Measurements from ENCODE around the gene ADAM23.
"Not testable (repeated sequence)": the region's sequence is repeated elsewhere in the genome, so short reads cannot be mapped to it uniquely, and the experiment has no call there.

ADAM23 gene, protein sequence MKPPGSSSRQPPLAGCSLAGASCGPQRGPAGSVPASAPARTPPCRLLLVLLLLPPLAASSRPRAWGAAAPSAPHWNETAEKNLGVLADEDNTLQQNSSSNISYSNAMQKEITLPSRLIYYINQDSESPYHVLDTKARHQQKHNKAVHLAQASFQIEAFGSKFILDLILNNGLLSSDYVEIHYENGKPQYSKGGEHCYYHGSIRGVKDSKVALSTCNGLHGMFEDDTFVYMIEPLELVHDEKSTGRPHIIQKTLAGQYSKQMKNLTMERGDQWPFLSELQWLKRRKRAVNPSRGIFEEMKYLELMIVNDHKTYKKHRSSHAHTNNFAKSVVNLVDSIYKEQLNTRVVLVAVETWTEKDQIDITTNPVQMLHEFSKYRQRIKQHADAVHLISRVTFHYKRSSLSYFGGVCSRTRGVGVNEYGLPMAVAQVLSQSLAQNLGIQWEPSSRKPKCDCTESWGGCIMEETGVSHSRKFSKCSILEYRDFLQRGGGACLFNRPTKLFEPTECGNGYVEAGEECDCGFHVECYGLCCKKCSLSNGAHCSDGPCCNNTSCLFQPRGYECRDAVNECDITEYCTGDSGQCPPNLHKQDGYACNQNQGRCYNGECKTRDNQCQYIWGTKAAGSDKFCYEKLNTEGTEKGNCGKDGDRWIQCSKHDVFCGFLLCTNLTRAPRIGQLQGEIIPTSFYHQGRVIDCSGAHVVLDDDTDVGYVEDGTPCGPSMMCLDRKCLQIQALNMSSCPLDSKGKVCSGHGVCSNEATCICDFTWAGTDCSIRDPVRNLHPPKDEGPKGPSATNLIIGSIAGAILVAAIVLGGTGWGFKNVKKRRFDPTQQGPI

DNA sequence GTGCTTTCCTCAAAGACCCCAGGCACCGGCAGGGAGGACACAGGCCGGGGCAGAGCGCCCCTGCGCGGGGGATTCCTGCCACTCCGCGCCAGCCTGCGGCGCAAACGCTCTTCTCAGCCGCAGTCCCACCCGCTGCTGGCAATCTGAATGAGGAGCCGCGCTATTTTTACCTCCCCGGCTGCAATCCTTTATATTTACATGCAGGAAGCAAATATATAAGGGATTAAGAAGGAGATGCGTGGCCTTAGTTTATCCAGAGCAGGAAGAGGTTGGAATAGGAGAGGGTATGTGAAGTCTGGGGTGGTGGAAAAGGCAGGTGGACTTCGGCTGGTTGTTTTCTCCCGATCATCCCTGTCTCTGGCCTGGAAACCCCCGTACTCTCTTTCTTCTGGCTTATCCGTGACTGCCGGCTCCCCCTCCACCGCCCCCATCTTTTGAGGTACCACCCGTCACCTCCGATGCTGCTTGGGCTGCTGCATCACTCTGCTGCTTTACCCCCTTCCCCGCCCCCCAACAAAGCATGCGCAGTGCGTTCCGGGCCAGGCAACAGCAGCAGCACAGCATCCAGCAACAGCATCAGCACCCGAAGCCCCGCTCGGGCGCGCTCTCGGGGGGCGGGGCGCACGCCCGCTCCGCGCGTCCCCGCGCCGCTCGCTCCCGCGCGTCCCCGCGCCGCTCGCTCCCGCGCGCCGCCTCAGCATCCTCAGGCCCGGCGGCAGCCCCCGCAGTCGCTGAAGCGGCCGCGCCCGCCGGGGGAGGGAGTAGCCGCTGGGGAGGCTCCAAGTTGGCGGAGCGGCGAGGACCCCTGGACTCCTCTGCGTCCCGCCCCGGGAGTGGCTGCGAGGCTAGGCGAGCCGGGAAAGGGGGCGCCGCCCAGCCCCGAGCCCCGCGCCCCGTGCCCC is at the start of gene ADAM23:
Gene ADAM23 (plus strand): TSS at position 700 of the 902 bp plus-strand sequence. CDS start 335 bp downstream, outside the sequence.
- in situ Hi-C loops (cut with HindIII; ENCODE audit: low sequenced_read_pairs), result no loop called here

DNA sequence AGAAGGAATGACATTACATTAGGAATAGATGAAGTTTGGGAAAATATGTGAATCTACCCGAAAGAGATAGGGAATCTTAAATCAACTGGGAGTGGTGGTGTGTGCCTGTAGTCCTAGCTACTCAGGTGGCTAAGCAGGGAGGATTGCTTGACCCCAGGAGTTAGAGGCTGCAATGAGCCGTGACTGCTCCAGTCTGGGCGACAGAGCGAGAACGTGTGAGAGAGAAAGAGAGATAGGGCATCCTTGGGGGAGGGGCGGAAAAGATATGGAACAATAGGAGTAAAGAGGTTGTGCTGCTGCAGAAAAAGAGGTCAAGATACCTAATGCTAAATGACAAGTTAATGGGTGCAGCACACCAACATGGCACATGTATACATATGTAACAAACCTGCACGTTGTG is 47.1 kb upstream of the ADAM23 start:
- in situ Hi-C loops (cut with HindIII; ENCODE audit: low sequenced_read_pairs), result no loop called here

DNA sequence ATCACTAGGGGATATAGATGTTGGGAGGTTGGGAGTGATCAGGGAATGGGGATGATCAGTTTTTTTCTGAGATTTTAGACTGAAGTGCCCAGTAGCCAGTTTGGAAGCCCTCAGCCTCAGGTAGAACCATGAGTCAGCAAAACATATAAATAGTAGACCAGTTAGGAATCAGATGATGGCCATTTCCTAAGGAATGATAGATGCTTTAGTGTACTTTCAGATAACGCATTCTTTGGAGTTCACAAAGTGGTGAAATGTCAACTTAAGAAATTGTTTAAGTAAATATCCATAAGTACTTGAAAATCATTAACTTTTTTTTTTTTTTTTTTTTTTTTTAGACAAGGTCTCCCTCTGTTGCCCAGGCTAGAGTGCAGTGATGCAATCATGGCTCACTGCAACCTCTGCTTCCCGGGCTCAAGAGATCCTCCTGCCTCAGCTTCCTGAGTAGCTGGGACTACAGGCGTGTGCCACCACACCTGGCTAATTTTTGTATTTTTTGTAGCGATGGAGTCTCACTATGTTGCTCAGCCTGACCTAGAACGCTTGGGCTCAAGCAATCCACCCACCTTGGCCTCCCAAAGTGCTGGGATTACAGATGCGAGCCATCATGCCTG is 40.3 kb upstream of the ADAM23 start:
- in situ Hi-C loops (cut with HindIII; ENCODE audit: low sequenced_read_pairs), result not testable (repeated sequence)

DNA sequence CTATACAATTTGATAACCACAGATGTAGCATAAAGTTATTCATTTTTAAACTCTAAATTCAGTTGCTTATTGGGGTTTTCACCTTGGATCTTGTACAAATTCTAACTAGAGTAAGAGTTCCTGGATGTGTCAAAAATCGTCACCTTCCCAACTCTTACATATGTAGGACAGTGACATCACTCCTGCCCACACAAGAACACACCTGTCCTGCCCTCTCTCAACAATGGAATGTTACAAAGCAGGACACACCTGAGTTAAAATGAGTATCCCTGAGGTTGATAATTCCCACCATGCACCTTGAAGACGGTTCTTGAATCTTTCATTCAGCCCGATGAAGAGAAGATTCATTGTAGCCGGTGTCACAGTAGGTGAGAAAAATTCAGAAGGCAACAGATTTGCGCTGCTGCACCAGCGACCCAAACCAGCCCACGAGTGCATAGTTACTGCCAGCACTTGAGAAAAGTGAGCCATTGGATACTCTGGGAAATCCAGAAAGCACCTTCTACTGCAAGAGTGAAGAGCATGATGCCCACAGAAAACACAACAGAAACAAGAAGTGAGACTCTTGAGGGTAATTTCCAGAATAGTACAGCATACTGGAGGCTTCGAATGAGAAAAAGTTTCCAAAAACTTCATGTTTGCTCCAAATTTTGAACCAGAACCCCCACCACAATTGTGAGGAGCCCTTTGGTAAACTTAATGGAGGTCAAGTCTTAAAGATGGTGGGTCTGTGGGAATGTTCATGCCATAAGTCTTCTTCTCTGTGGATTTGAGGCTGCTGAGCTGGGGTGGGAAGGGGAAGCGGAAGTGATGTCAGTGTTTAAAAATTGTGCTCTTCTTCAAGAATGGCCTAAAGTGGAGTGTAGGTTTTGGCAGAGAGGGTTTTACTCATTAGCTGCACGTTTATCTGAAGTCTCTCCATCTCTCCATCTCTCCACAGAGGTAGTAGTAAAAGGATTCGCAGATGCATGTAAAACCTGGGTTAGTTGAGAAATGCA is 34.7 kb upstream of the ADAM23 start:
- in situ Hi-C loops (cut with HindIII; ENCODE audit: low sequenced_read_pairs), result no loop called here

DNA sequence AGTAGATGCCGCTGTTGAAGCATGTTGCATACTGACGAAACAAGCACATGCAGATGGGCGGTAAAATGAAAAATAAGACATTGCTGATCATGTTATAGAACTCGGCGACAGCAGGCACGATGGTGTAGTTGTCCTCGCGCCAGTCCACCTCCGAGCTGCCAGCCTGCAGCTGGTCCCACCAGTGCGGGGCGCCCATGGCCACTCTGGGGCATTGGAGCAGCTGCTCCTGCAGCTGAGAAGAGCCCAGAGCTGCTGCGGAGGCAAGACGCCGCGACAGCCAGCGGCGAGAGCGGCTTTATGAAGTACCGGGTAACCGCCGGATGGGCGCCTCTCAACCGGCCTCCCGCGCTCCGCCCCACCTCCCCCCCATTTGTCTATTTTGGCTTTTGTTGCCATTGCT is 32.6 kb upstream of the ADAM23 start:
- in situ Hi-C loops (cut with HindIII; ENCODE audit: low sequenced_read_pairs), result no loop called here

DNA sequence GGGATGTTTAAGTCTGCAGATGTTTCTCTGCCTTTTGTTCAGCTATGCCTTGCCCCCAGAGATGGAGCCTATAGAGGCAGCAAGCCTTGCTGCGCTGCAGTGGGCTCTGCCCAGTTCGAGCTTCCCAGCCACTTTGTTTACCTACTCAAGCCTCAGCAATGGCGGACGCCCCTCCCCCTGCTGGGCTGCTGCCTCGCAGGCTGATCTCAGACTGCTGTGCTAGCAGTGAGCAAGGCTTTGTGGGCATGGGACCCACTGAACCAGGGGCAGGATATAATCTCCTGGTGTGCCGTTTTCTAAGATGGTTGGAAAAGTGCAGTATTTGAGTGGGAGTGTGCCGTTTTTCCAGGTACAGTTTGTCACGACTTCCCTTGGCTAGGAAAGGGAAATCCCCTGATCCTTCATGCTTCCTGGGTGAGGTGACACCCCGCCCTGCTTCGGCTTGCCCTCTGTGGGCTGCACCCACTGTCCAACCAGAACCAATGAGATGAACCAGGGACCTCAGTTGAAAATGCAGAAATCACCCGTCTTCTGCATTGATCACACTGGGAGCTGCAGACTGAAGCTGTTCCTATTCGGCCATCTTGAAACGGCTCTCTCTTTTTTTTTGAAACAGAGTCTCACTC is 27.6 kb upstream of the ADAM23 start:
- in situ Hi-C loops (cut with HindIII; ENCODE audit: low sequenced_read_pairs), result no loop called here

DNA sequence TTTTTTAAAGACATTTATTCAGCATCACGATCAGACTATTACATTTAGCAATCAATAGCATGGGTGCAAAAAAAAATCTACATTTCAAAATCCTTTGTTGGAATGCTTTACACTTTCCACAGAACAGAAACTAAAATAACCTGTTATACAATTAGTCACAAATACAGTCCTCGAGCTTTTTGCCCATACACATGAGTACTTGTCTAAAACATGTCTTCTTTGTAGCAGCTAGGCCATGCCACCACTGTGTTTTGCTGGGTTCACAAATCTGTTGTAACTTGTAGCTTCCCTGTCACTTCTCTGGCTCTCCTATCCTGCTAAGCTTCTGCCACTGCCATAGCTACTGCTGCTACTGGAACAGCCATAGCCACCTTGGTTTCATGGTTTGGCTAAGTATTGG is 24.4 kb upstream of the ADAM23 start:
- in situ Hi-C loops (cut with HindIII; ENCODE audit: low sequenced_read_pairs), result no loop called here

DNA sequence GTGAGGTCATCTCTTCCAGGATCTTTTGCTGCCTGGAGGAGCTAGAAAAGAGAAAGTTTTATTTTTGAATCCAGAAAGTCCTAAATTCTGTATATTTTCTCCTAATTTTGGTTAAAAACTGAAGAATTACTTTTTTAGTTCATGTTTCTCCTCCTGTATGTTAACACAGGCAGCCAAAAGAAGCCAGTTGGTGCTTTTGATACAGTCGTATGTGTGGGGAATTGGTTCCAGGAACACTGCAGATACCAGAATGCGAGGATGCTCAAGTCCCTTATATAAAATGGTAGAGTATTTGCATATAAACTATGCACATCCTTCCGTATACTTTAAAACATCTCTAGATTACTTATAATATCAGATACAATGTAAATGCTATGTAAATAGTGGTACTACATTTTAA is 22.6 kb upstream of the ADAM23 start:
- in situ Hi-C loops (cut with HindIII; ENCODE audit: low sequenced_read_pairs), result no loop called here

DNA sequence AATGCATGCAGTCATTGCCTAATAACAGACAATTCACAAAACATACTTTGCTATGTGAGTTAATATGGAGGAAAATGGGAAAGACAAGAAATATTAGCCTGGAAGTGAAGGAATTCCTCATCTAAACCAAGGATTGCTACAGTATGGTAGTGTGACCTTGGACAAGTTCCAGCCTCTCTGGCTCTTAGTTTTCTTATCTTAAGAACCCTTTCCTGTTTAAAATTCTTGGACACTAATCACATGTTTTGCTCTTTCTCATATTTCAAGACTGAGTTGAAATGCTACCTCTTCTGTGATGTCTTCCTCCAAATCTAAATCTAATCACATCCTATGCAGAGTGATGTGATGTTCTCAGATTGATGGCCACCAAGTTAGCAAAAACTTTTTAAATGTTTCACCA is 20.8 kb upstream of the ADAM23 start:
- in situ Hi-C loops (cut with HindIII; ENCODE audit: low sequenced_read_pairs), result no loop called here

DNA sequence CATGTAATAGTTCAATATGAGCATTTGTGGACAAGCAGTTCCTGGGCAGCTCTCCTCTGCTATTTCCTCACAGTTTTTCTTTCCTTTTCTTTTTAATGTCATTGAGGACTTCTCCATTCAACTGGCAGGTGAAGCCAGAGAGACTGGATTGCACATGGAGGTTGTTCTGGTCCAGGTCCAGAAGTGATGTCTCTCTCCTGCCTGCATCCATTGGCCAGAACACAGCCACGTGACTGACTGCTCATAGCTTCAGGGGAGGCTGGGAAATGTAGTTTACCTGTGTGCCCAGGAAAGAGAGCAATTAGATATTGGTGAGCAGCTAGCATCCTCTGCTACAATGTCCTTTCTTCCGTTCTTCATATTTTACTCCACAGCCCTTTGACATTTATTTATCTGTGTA is 20.2 kb upstream of the ADAM23 start:
- in situ Hi-C loops (cut with HindIII; ENCODE audit: low sequenced_read_pairs), result no loop called here

DNA sequence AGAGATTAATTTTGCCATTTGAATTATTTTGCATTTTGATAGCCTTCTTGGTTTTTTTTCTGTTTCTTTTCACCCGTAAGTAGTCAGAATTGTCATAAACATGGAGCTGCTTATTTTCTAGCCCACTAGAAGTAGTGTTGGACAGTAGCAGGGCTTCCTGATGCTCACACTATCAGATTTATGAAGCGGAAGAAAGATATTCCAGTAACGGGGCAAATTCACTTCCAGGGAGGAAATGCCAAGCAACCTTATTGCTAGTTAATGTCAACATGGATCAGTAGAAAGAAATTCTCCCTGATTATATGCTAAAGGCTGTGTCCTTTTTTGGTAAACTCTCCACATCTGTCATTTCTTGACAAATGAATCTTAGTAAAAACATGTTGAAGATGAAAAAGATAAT is 19.2 kb upstream of the ADAM23 start:
- in situ Hi-C loops (cut with HindIII; ENCODE audit: low sequenced_read_pairs), result no loop called here

DNA sequence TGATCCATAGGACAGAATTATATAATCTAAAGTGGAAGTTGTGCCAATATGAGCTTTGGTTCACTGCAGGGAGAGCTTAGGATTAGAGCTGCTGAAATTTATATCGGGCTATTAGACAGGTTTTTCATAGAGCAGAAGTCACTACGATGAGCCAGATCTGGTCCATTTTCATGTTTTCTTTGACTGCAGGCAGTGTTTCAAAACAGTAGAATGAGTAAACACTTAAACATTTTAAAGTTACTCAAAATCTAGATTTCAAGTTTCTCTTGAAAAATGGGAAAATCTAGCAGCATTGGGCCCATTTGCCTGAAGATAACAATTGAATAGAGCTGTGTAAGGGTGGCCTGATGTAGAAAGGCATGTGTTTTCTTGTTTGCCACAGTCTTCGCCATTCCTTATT is 14.5 kb upstream of the ADAM23 start:
- in situ Hi-C loops (cut with HindIII; ENCODE audit: low sequenced_read_pairs), result no loop called here

DNA sequence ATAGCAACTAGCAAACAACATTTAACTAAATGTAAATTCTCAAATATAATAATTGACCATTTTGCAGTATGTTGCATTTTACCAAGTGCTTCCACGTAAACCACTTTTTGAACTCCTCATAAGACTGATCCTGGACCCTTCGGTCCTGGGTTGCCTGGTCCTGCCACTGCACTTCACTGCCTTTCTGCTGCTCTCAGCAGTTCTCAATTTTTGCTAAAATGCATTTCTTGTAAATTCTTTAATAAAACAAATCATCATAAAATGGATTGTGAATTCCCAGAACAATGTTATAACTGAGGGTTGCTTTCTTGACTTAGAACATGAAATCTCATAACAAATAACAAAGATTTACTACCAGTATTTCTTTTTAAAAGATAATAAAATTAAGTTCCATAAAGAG is 12.9 kb upstream of the ADAM23 start:
- in situ Hi-C loops (cut with HindIII; ENCODE audit: low sequenced_read_pairs), result no loop called here

DNA sequence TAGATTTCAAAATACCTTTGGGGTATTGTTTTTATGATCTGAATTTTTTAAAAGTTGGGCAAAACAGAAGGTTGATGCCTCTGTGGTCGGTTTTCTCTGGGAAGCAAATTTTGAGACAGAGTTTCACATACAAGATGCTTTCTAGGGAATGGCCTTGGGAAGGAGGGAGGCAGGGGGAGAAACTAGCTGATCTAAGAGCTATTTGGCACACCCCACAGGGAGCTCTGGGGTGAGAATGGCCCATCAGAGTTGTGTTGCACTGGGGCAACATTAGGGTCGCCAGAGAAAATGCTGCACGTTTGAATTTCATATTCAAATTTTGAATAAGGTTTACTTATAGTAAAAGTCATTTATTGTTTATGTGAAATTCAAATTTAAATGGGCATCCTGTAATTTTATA is 11.9 kb upstream of the ADAM23 start:
- in situ Hi-C loops (cut with HindIII; ENCODE audit: low sequenced_read_pairs), result no loop called here

DNA sequence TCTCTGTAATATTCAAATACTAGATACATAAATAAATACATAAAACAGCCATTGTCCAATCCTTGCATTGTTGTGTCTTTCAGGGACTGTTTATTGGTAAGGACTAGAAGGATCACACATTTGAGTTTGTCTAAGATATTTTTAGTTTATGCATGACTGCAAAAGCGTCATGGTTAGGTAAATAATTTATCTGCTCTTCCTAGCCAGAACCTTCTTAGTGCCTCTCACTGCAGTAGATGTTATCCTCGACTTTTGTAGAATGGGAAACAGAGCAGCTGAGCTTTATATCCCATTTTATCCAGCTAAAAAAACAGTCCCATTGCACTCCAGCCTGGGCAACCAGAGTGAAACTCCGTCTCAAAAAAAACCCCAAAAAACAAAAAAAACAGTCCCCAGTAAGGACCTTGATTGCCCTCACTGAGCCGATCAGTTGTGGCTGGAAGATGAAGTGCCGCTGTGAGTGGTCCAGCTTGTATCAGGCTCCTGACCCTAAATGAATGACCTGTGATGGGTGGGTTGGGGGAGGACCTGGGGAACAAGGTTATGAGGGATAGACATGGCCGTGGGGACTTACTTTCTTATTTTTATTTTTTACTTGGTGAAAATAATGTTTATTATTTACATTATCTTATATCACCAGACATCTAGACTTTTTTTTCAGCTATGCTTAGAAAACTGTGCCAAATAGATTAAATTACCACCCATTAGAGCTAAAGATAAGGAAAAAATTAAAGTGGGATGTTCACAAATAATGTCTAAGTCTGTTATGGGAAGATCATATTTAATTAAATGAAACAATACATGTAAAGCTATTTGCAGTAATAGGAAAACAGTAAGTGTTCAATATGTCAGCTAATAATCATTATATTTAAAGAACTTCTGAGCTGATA is 10.9 kb upstream of the ADAM23 start:
- in situ Hi-C loops (cut with HindIII; ENCODE audit: low sequenced_read_pairs), result no loop called here

DNA sequence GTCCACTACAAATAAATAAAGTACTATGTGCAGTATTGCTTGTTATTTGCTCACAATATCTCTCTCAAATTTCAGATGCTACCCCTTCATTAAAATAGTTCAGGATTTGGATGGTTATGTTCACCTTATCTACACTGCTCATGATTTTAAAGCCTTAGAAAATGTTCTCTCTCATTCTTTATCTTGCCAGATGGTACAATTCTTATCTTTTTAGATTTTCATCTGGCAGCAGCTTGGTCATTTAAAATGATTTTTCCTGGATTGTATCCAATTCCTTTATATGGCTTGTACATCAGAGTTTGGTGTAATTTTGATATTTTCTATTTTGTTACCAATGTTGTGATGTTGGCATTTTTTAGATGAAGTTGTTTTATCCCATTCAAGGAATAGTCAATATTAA is 10.1 kb upstream of the ADAM23 start:
- in situ Hi-C loops (cut with HindIII; ENCODE audit: low sequenced_read_pairs), result no loop called here

DNA sequence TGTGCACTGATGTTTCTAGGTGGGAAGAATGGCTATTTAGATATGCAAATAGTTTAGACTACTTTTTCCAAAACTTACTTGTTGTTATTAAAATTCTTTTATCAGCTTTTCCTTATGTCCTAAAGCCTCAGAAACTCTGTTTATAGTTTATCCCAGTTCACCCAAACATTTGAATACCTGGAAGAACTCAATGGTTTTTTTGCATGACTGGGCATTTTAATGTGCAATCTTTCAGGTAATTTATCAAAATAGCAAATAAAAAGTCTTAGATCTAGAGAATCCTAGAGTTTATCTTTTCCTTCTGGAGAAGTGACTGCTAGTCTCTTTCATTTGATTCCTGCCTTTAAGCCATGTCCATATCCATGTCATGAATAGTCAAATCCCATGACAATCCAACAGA is 9.6 kb upstream of the ADAM23 start:
- in situ Hi-C loops (cut with HindIII; ENCODE audit: low sequenced_read_pairs), result no loop called here

DNA sequence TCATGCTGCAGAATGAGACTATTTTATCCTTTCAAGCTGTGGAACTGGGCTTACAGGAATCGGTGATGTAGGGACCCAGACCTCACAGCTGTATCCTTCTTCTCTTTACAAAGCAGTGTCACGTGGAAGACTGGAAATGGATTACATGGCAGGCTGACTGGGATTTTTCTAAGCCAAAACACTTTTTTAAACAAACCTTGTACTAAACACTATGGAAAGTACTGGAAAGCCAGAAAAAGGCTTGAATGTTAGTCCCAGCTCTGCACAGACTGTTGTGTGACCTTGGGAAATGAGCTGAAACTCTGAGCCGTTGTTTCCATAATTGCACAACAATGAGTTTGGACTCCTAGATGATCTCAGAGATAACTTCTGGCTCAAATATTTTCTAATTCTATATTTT is 7.6 kb upstream of the ADAM23 start:
- in situ Hi-C loops (cut with HindIII; ENCODE audit: low sequenced_read_pairs), result no loop called here
